GM18909 (cell line): ENCODE measurements around the gene TMEM170A.
"Not testable (repeated sequence)": the region's sequence is repeated elsewhere in the genome, so short reads cannot be mapped to it uniquely, and the experiment has no call there.

Experiments
- ATAC-seq: cut with Tn5 transposase; IDR thresholded peaks from one replicate; pipeline ENCODE4 v1.9.1; 2021; ENCODE audit warnings: mild to moderate bottlenecking; ENCODE audit not compliant: unreplicated experiment, poor library complexity

The TMEM170A gene

DNA sequence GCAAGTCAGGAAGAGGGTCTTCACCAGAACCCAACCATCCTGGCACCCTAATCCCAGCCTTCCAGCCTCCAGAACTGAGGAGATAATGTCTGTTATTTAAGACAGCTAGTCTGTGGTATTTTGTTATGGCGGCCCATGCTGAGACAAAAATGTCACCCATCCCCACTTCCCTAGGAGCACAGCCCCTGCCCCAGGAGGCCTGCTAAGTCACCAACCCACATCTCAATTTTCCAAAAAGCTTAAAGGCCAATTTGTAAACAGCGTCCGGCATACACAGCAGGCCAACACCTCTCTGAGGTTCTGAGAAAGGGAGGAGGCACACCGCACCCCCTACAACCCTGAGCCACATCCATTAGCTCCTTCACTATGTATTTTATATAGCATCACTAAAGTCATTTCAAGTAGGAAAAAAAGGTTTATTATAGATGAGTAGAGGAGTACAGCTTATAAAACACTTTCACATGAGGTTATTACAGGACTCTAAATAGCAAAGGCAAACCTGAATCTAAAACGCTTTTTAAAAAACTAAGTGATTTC is 6.9 kb downstream of the TMEM170A start:
- no peak for ATAC-seq

GRCh38 chr16:75456971-75457370 is 7.5 kb downstream of the TMEM170A start:
- no peak for ATAC-seq

GRCh38 chr16:75456486-75456885 is 8.0 kb downstream of the TMEM170A start:
- not testable (repeated sequence) for ATAC-seq

- no peak for ATAC-seq
These were observed 8.8 kb downstream of the TMEM170A start for GRCh38 chr16:75455677-75456076.

GRCh38 chr16:75452464-75453190 is 11.9 kb downstream of the TMEM170A start:
- no peak for ATAC-seq

DNA sequence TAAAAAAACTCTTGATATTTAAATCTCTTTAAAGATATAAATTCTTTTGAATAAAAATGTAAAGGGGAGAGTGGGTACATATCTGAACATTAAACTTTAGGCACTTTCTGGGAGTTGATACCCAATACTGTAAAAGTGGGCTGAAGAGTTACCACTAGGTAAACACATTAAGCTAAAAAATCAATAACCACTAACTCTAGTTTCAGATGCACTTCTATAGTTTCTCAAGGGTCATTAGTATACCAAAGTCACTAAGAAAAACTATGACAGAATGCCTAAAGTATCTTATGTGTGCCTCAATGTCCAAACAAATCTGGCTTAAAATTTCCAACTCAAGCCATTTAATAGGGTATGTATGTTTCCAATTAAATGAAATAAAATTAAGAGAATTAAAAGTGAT is 18.1 kb downstream of the TMEM170A start:
- ATAC-seq, result peak; percentile 42

- ATAC-seq, result no peak
These were observed 19.2 kb downstream of the TMEM170A start for GRCh38 chr16:75445298-75445697.

DNA sequence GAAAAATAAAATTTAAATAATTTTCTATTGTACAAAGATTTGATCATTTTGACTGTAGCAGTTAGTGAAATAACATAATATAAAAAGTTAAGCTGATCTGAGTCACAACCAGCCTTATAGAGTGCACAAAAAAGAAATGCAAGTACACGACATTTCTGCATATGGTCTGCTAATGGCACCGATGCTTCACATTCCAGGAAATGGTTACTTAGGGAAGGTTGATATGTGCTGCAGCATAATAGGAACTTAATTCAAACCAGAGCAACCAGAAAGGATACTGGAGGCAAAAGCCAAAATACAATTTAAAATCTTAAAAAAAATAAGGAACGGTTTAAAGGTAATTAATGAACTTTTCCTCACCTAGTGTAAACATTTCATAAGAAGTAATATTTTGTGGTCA is 21.2 kb downstream of the TMEM170A start:
- no peak for ATAC-seq

DNA sequence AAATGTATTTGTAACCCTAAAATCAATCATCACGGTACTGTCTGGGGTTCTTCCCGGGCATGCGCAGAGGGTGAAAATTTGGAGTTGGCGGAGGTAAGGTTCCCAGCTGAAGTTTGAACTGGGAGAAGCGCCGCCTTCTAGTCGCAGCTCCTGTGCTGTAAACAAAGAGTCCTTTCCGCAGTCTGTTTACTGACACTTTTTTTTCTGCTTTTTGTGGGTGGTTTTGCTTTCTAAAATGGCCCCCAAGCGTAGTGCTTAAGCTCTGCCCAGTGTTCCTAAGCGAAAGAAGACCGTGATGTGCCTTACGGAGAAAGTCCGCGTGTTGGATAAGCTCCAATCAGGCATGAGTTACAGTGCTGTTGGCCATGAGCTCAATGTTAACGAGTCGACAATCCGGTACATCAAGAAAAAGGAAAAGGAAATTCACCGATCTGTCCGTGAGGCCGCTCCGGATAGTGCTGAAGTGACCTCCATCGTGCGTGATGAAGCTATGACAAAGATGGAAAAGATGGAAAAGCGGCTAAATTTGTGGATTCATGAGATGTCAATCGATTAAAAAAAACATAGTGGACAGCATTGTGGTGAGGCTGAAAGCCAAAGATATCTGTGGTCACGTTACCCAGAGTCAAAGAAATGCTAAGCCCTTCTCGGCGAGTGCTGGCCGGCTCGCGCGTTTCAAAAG is 30.6 kb downstream of the TMEM170A start:
- ATAC-seq, result peak; percentile 73

DNA sequence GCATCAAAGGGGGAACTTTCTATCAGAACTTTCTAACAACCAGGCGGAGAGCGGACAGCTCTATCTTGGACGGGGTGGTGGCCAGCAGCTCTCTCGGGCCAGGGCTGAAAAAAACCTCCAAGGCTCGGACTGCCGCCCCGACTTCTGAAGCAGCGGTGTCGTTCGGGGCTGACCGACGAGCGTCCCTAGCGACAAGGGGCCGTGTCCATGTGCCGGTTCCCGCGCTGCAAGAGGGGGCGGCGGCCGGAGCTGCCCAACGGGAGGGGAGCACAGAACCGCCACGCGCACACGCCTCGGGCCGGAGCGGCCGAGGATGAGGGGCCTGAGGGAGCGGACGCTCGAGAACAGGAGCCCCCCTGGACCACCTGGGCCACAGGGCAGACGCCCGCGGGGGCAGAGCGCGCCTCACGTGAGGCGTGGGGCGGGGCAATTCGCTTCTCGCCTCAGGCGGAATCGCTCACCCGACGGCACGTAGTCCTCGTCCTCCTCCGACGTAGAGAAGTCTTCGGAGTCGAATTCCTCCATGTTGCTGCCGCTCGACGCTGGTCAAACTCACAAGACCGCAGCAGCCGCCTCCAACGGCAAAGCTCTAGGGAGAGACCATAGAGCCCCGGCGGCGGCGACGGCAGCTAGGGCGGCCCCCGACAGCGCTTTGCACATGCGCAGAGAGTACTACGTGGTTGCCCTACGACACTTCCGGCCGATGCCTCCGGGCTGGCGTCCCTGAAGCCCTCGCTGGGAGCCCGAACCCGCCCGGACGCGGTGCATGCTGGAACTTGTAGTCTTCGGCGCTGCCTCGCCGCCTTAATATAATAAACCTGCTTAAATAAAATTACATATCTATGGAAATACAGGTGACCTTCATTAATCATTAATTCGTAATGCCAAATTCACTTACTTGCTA is 31.4 kb downstream of the TMEM170A start, which contains the start of gene CFDP1:
Gene CFDP1, minus strand, starts transcription at position 676 of the 904 bp plus-strand sequence. Its CDS starts 151 bp downstream, at position 525.
- ATAC-seq, result peak; percentile 93

- no peak for ATAC-seq
These were observed 34.7 kb downstream of the TMEM170A start for GRCh38 chr16:75429621-75430403.

DNA sequence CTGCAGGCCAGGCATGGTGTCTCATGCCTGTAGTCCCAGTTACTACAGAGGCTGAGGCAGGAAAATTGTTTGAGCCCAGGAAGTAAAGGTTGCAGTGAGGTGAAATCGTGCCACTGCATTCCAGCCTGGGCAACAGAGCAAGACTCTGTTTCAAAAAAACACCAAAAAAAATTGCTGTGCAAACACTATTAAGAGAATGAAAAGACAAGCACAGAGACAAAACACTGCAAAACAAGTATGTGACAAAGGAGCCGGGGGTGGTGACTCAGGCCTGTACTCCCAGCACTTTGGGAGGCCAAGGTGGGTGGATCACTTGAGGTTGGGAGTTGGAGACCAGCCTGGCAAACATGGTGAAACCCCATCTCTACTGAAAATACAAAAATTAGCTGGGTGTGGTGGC is 38.0 kb downstream of the TMEM170A start:
- not testable (repeated sequence) for ATAC-seq

GRCh38 chr16:75424105-75424762 is 40.3 kb downstream of the TMEM170A start:
- ATAC-seq, result not testable (repeated sequence)

- no peak for ATAC-seq
These were observed 40.8 kb downstream of the TMEM170A start for GRCh38 chr16:75423723-75424104.

DNA sequence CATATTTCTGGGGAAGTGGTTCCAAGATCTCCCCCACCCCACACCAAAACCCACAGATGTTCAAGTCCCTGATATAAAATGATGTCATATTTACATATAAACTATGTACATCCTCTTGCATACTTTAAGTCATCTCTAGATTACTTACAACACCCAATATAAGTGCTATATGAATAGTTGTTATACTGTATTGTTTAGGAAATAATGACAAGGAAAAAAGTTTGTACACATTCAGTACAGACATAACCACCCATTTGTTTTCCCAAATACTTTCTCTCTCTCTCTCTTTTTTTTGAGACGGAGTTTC is 42.7 kb downstream of the TMEM170A start:
- no peak for ATAC-seq

DNA sequence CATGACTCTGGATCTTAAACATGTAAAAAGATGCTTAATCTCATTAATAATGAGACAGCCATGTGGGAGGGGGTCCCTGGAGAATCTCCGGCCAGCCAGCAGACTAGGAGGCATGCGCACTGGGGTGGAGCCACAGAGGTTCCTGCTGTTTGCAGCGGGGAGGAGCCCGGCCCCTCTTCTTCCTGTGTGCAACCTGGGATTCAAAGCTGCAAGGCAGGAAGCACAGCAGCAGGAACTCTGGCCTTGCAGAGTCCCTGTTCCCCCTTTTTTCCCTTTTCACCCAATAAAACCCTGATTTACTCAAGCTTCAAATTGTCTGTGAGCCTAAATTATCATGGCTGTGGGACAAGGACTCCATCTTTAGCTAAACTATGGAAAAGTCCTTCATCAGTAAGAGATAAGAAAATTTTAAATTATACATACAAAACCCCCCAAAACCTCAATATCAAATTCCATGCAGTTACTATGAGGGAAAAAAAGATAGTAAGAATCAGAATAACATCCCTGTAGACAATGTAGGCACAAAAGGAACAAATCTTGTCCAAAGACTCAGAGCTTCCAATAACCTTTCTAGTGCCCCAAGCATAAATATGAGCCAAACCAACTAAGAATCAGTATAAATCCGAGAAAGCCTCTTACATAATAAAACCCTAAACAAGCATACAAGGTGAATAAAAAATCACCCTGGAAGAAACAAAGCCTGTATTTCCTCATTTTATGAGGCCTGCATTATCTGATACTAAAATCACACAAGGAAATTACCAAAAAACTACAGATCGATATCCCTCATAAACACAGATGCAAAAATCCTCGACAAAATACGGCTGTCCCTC is 43.3 kb downstream of the TMEM170A start:
- ATAC-seq, result no peak

DNA sequence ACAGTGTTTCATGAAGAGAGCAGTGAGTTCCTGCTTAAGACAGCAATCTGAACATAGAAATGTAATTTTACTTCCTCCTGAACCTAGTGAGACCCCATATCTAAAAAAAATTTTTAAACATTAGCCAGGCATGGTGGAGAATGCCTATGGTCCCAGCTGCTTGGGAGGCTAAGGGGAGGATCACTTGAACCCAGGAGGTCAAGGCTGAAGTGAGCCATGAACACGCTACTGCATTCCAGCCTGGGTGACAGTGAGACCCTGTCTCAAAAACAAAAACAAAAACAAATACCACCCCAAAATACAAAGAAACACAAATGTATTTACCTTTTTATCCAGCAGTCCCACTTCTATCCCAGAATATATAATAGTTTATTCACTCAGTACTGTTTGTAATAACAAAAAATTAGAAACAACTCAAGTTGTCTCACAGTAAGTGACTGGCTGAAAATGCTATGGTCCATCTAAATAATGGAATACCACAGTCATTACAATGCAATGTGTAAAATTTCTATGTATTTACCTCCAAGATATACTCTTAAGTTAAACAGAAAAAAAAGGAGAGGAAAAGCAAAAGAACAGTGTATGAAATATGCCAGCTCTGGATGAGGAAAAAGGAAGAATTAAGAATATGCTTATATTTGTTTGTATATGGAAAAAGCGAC is 47.5 kb downstream of the TMEM170A start:
- no peak for ATAC-seq
